CD4-positive, CD25-positive, alpha-beta regulatory T cell (primary cell): ENCODE results near the gene INSL6. TPM values are rescaled to one million over a fixed set of nuclear protein-coding genes. Genes with fewer than 3 reads are reported as not detected.

Experiments used
- ATAC-seq, 2 donors: fragments of 150-1000 bp; cut with Tn5 transposase; one replicate each; pipeline ENCODE4 v1.10.0; 2021; ENCODE audit warnings: low read depth in 2 of 2, moderate number of reproducible peaks in 2 of 2, moderate library complexity in 1 of 2
- DNase-seq, 3 donors: peaks; one replicate each; pipeline versions ENCODE4 v3.0.0 to v3.0.0-alpha.2; 2012 to 2022; ENCODE audit warnings: mixed read lengths in 1 of 3
- H3K27ac ChIP-seq: one replicate; pipeline ENCODE4 v1.7.0; 2013; ENCODE audit warnings: mild to moderate bottlenecking, low read length; ENCODE audit not compliant: insufficient read depth, poor library complexity, severe bottlenecking
- H3K27me3 ChIP-seq: one replicate; pipeline ENCODE4 v1.7.0; 2013; ENCODE audit warnings: low read length; ENCODE audit not compliant: control insufficient read depth, insufficient read depth
- H3K36me3 ChIP-seq: one replicate; pipeline ENCODE4 v1.7.0; 2013; ENCODE audit warnings: mild to moderate bottlenecking, low read length, moderate library complexity; ENCODE audit not compliant: control insufficient read depth, insufficient read depth
- H3K4me1 ChIP-seq: 2 replicates; pipeline ENCODE4 v1.7.0; 2013; ENCODE audit warnings: mild to moderate bottlenecking, low read length; ENCODE audit not compliant: insufficient read depth, control insufficient read depth, poor library complexity, severe bottlenecking
- H3K4me3 ChIP-seq: one replicate; pipeline ENCODE4 v1.7.0; 2013; ENCODE audit warnings: low read depth, mild to moderate bottlenecking, low read length, moderate library complexity
- H3K9me3 ChIP-seq, 2 experiments: 1 replicate in 1 of 2; 2 replicates in 1 of 2; pipeline ENCODE4 v1.7.0; 2013; ENCODE audit warnings: low read length in 2 of 2, mild to moderate bottlenecking in 1 of 2, moderate library complexity in 1 of 2; ENCODE audit not compliant: control insufficient read depth in 2 of 2
- H3K27ac Mint-ChIP-seq, 3 donors: one replicate each; pipeline ENCODE4 v1.8.0; 2020 to 2022; ENCODE audit warnings: mild to moderate bottlenecking in 3 of 3, mixed read lengths in 3 of 3, moderate library complexity in 2 of 3
- H3K27me3 Mint-ChIP-seq: one replicate; pipeline ENCODE4 v1.8.0; 2022; ENCODE audit warnings: mild to moderate bottlenecking, mixed read lengths
- H3K36me3 Mint-ChIP-seq: one replicate; pipeline ENCODE4 v1.8.0; 2020; ENCODE audit warnings: mixed read lengths
- H3K4me1 Mint-ChIP-seq, 4 donors: one replicate each; pipeline ENCODE4 v1.8.0; 2020 to 2022; ENCODE audit warnings: mixed read lengths in 4 of 4, mild to moderate bottlenecking in 1 of 4
- H3K4me3 Mint-ChIP-seq, 4 donors: one replicate each; pipeline ENCODE4 v1.8.0; 2020 to 2022; ENCODE audit warnings: mild to moderate bottlenecking in 4 of 4, mixed read lengths in 4 of 4, moderate library complexity in 3 of 4
- H3K9me3 Mint-ChIP-seq, 7 donors: one replicate each; pipeline ENCODE4 v1.8.0; 2020 to 2022; ENCODE audit warnings: mixed read lengths in 7 of 7, mild to moderate bottlenecking in 3 of 7, moderate library complexity in 2 of 7
- polyA plus RNA-seq, 4 donors: library from polyadenylated mRNA; unstranded; fragments of 300-500 nt; fragmentation: Illumina TruSeq; gene quantifications; one replicate each; pipeline ENCODE4 v1.2.3, GENCODE V29; 2021
- total RNA-seq: library from RNA; stranded (reverse); gene quantifications from one replicate; pipeline ENCODE4 v1.2.3, GENCODE V29; 2022

The INSL6 gene
- total and polyA plus RNA-seq, 5 donors from 2014 or later: not detected

- Histone ChIP-seq H3K36me3 (no peaks in the 10 kb centered on the region), H3K27ac (no peak overlapping the region), H3K9me3 (peaks cover 5 to 8% of the 10 kb centered on the region in 2 experiments), H3K4me1 (no peaks in the 10 kb centered on the region), H3K4me3 (no peak overlapping the region), H3K27me3 (no peaks in the 10 kb centered on the region)
- Mint-ChIP-seq H3K4me3 (no peak overlapping the region), H3K9me3 (peaks cover 4 to 37% (median 15%) of the 10 kb centered on the region in 7 donors), H3K27me3 (no peaks in the 10 kb centered on the region), H3K36me3 (peaks cover 32% of the 10 kb centered on the region), H3K27ac (no peak overlapping the region), H3K4me1 (no peaks in the 10 kb centered on the region)
- no peak for ATAC-seq
- DNase-seq: no peak
These were observed 45.3 kb downstream of the INSL6 start for GRCh38 chr9:5140151-5140550.

- Mint-ChIP-seq H3K9me3 (no peaks in the 10 kb centered on the region), H3K27ac (no peak overlapping the region), H3K27me3 (no peaks in the 10 kb centered on the region), H3K4me3 (no peak overlapping the region), H3K4me1 (peaks cover 0 to 12% (median 1%) of the 10 kb centered on the region in 4 donors), H3K36me3 (peaks cover 40% of the 10 kb centered on the region)
- ATAC-seq (no peak), DNase-seq (no peak)
- Histone ChIP-seq H3K4me3 (no peak overlapping the region), H3K27ac (no peak overlapping the region), H3K36me3 (peaks cover 34% of the 10 kb centered on the region), H3K9me3 (no peaks in the 10 kb centered on the region), H3K27me3 (no peaks in the 10 kb centered on the region), H3K4me1 (no peaks in the 10 kb centered on the region)
These were observed 62.9 kb downstream of the INSL6 start for GRCh38 chr9:5122516-5122915.

GRCh38 chr9:5122116-5122515 is 63.3 kb downstream of the INSL6 start:
- no peak overlapping the region for H3K27ac ChIP-seq
- H3K36me3 ChIP-seq: peaks cover 33% of the 10 kb centered on the region
- ATAC-seq (no peak), DNase-seq (no peak)
- Mint-ChIP-seq H3K4me3 (no peak overlapping the region), H3K36me3 (peaks cover 38% of the 10 kb centered on the region), H3K27me3 (no peaks in the 10 kb centered on the region), H3K9me3 (no peaks in the 10 kb centered on the region), H3K27ac (no peak overlapping the region), H3K4me1 (peaks cover 0 to 12% (median 1%) of the 10 kb centered on the region in 4 donors)
- H3K9me3 ChIP-seq: no peaks in the 10 kb centered on the region
- no peaks in the 10 kb centered on the region for H3K4me1 ChIP-seq
- no peak overlapping the region for H3K4me3 ChIP-seq
- H3K27me3 ChIP-seq: no peaks in the 10 kb centered on the region

GRCh38 chr9:5113994-5114748 is 71.3 kb downstream of the INSL6 start:
- Mint-ChIP-seq H3K9me3 (peaks cover 0 to 6% (median 0%) of the 10 kb centered on the region in 7 donors), H3K4me1 (peaks cover 0 to 4% (median 0%) of the 10 kb centered on the region in 4 donors), H3K27me3 (no peaks in the 10 kb centered on the region), H3K36me3 (peaks cover 14% of the 10 kb centered on the region), H3K27ac (no peak overlapping the region), H3K4me3 (no peak overlapping the region)
- H3K9me3 ChIP-seq: no peaks in the 10 kb centered on the region
- peaks cover 5% of the 10 kb centered on the region for H3K36me3 ChIP-seq
- ATAC-seq: no peak
- H3K4me3 ChIP-seq: no peak overlapping the region
- H3K4me1 ChIP-seq: no peaks in the 10 kb centered on the region
- DNase-seq: no peak
- H3K27ac ChIP-seq: no peak overlapping the region
- no peaks in the 10 kb centered on the region for H3K27me3 ChIP-seq

Other genes with a start within 250 kb of the INSL6 start
- gene JAK2, start 200.4 kb downstream of the INSL6 start, total RNA-seq: 19.5 TPM
- gene JAK2, start 200.4 kb downstream of the INSL6 start, polyA plus RNA-seq: 1 to 10 TPM; 6.8 to 8.5 (median 6.8) TPM
- not detected for gene INSL4, start 45.8 kb upstream of the INSL6 start, total RNA-seq
- gene INSL4, start 45.8 kb upstream of the INSL6 start, polyA plus RNA-seq: not detected
- 1.3 TPM for gene RLN2, start 119.1 kb upstream of the INSL6 start, total RNA-seq
- 1 to 10 TPM; 4.1 to 7.2 (median 5.9) TPM for gene RLN2, start 119.1 kb upstream of the INSL6 start, polyA plus RNA-seq
- 1.5 TPM for gene RLN1, start 154.2 kb upstream of the INSL6 start, total RNA-seq
- gene RLN1, start 154.2 kb upstream of the INSL6 start, polyA plus RNA-seq: 1 to 10 TPM in 3 of 4 donors, under 1 TPM in 1; 0.79 to 3.2 (median 2.8) TPM